Hepatocyte (in vitro differentiated cells): ENCODE measurements around the gene DOK6. TPM values are rescaled to one million over a fixed set of nuclear protein-coding genes. Genes with fewer than 3 reads are reported as not detected.

Experiments used
- DNase-seq: peaks from one replicate; pipeline ENCODE4 v3.0.0-alpha.2; 2016; ENCODE audit warnings: low spot score
- H2AFZ ChIP-seq: fragments of 200-600 bp; sonication (generic); 2 replicates; pipeline ENCODE4 v1.6.0; 2016; ENCODE audit warnings: antibody characterized with exemption, mild to moderate bottlenecking
- H3K27ac ChIP-seq: fragments of 200-600 bp; sonication (generic); 2 replicates; pipeline ENCODE4 v1.5.1; 2016; ENCODE audit warnings: mild to moderate bottlenecking
- H3K27me3 ChIP-seq: fragments of 200-600 bp; sonication (generic); 2 replicates; pipeline ENCODE4 v1.6.1; 2016
- H3K36me3 ChIP-seq: fragments of 200-600 bp; sonication (generic); replicated peaks from 2 replicates; pipeline ENCODE4 v1.5.1; 2016; ENCODE audit warnings: low read depth; ENCODE audit not compliant: insufficient read depth
- H3K4me1 ChIP-seq: fragments of 200-600 bp; sonication (generic); 2 replicates; pipeline ENCODE4 v1.5.1; 2016; ENCODE audit warnings: mild to moderate bottlenecking, moderate library complexity; ENCODE audit not compliant: insufficient read depth
- H3K4me2 ChIP-seq: fragments of 200-600 bp; sonication (generic); 2 replicates; pipeline ENCODE4 v1.6.0; 2016
- H3K4me3 ChIP-seq: fragments of 200-600 bp; sonication (generic); 2 replicates; pipeline ENCODE4 v1.5.1; 2016; ENCODE audit warnings: mild to moderate bottlenecking
- H3K79me2 ChIP-seq: fragments of 200-600 bp; sonication (generic); 2 replicates; pipeline ENCODE4 v1.6.0; 2017; ENCODE audit warnings: mild to moderate bottlenecking
- H3K9me2 ChIP-seq: fragments of 200-600 bp; sonication (generic); replicated peaks from 2 replicates; pipeline ENCODE4 v1.6.0; 2017; ENCODE audit warnings: mild to moderate bottlenecking; ENCODE audit not compliant: insufficient read depth
- H3K9me3 ChIP-seq: fragments of 200-600 bp; sonication (generic); 2 replicates; pipeline ENCODE4 v1.5.1; 2016; ENCODE audit warnings: low read depth, mild to moderate bottlenecking
- H4K20me1 ChIP-seq: fragments of 200-600 bp; sonication (generic); 2 replicates; pipeline ENCODE4 v1.6.0; 2016; ENCODE audit warnings: mild to moderate bottlenecking; ENCODE audit not compliant: insufficient read depth, poor library complexity, severe bottlenecking
- CTCF ChIP-seq: fragments of 200-600 bp; sonication (generic); IDR thresholded peaks from 2 replicates; pipeline ENCODE4 v1.5.1; 2016; ENCODE audit warnings: antibody characterized with exemption, mild to moderate bottlenecking; ENCODE audit not compliant: poor library complexity
- EZH2 ChIP-seq: fragments of 200-600 bp; sonication (generic); IDR thresholded peaks from 2 replicates; pipeline ENCODE4 v1.6.1; 2016; ENCODE audit warnings: antibody characterized with exemption, mild to moderate bottlenecking, borderline replicate concordance
- EZH2phosphoT487 ChIP-seq: fragments of 200-600 bp; sonication (generic); IDR thresholded peaks from one replicate; pipeline ENCODE4 v1.6.1; 2018; ENCODE audit warnings: antibody characterized with exemption, mild to moderate bottlenecking, low read depth, moderate library complexity; ENCODE audit not compliant: unreplicated experiment, severe bottlenecking
- WGBS: methylation state at CpG from one replicate; pipeline ENCODE4 v1.1.6; 2016; ENCODE audit warnings: low lambda C conversion rate; ENCODE audit errors: missing lambda C conversion rate; 5-methylcytosine and 5-hydroxymethylcytosine counted together
- polyA plus RNA-seq: library from polyadenylated mRNA; unstranded; fragments of >200 nt; fragmentation: Nextera tagmentation; extraction: Ambion mirVana; gene quantifications from 2 replicates; pipeline ENCODE4 v1.2.1, GENCODE V29; 2016
- total RNA-seq: library from RNA; depleted of rRNA; stranded (reverse); fragments of >200 nt; gene quantifications from 2 replicates; pipeline ENCODE4 v1.2.3, GENCODE V29; 2014

DOK6 gene
- total and polyA plus RNA-seq, 2 experiments from 2014 or later, result 2.6 to 4.0 TPM

GRCh38 chr18:69635482-69635881 lies 234.8 kb downstream of the DOK6 start:
- no peaks in the 10 kb centered on the region for H3K36me3 ChIP-seq
- no peaks in the 10 kb centered on the region for H3K79me2 ChIP-seq
- TF ChIP-seq EZH2, result no peak
- no peak for TF ChIP-seq CTCF
- TF ChIP-seq EZH2phosphoT487, result no peak
- no peaks in the 10 kb centered on the region for H3K27me3 ChIP-seq
- H4K20me1 ChIP-seq, result no peaks in the 10 kb centered on the region
- H3K9me3 ChIP-seq, result no peaks in the 10 kb centered on the region
- no peak overlapping the region for H3K4me2 ChIP-seq
- DNase-seq, result no peak
- 82% methylated on average over 2 of the region's 2 CpGs for WGBS
- no peak overlapping the region for H3K27ac ChIP-seq
- no peaks in the 10 kb centered on the region for H3K9me2 ChIP-seq
- no peak overlapping the region for H3K4me3 ChIP-seq
- H3K4me1 ChIP-seq, result no peaks in the 10 kb centered on the region
- no peak overlapping the region for H2AFZ ChIP-seq

GRCh38 chr18:69636529-69637301 lies 236.0 kb downstream of the DOK6 start:
- H3K9me3 ChIP-seq, result no peaks in the 10 kb centered on the region
- H3K4me2 ChIP-seq, result no peak overlapping the region
- no peaks in the 10 kb centered on the region for H3K36me3 ChIP-seq
- H4K20me1 ChIP-seq, result no peaks in the 10 kb centered on the region
- WGBS, result 93% methylated on average over 6 of the region's 6 CpGs
- H3K79me2 ChIP-seq, result no peaks in the 10 kb centered on the region
- no peak overlapping the region for H3K4me3 ChIP-seq
- no peaks in the 10 kb centered on the region for H3K4me1 ChIP-seq
- no peak for DNase-seq
- no peak overlapping the region for H2AFZ ChIP-seq
- H3K9me2 ChIP-seq, result no peaks in the 10 kb centered on the region
- H3K27me3 ChIP-seq, result no peaks in the 10 kb centered on the region
- TF ChIP-seq CTCF, result no peak
- TF ChIP-seq EZH2phosphoT487, result no peak
- TF ChIP-seq EZH2, result no peak
- no peak overlapping the region for H3K27ac ChIP-seq

DNA sequence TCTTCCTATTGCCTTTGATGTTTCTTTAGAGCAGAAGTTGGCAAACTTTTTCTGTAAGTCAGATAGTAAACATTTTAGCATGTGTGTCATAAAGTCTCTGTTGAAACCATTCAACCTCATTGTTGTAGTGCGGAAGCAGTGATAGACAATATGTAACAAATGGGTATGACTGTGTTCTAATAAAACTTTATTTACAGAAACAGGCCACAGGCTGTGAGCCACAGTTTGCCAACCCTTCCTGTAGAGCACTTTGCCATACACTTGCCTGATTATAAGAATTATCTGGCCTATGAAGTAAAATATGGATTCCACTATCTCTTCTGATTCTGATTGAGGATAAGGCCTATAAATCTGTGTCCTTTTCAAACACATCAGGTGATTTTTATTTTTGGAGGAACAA lies 237.4 kb downstream of the DOK6 start:
- 10% methylated on average over 1 of the region's 1 CpG for WGBS
- no peak for DNase-seq
- Histone ChIP-seq H3K36me3 (no peaks in the 10 kb centered on the region), H3K9me3 (no peaks in the 10 kb centered on the region), H2AFZ (no peak overlapping the region), H3K9me2 (no peaks in the 10 kb centered on the region), H3K27ac (no peak overlapping the region), H3K4me3 (no peak overlapping the region), H3K79me2 (no peaks in the 10 kb centered on the region), H3K27me3 (no peaks in the 10 kb centered on the region), H3K4me2 (no peak overlapping the region), H4K20me1 (no peaks in the 10 kb centered on the region), H3K4me1 (no peaks in the 10 kb centered on the region)
- TF ChIP-seq EZH2phosphoT487 (no peak), EZH2 (no peak), CTCF (no peak)
